HL-60/S4 treated with retinoic acid at 250 ng/mL for 4 days and 3 days (cell line): ENCODE measurements around the gene LILRA5.
"Not testable (repeated sequence)": the region's sequence is repeated elsewhere in the genome, so short reads cannot be mapped to it uniquely, and the experiment has no call there.

Experiments used
- in situ Hi-C: fragments of 300-500 bp; cut with MboI; formaldehyde crosslinking; loops from 2 replicates; pipeline ENCODE4 v1.7.0; 2022; ENCODE audit warnings: low sequenced_read_pairs

Gene LILRA5

DNA sequence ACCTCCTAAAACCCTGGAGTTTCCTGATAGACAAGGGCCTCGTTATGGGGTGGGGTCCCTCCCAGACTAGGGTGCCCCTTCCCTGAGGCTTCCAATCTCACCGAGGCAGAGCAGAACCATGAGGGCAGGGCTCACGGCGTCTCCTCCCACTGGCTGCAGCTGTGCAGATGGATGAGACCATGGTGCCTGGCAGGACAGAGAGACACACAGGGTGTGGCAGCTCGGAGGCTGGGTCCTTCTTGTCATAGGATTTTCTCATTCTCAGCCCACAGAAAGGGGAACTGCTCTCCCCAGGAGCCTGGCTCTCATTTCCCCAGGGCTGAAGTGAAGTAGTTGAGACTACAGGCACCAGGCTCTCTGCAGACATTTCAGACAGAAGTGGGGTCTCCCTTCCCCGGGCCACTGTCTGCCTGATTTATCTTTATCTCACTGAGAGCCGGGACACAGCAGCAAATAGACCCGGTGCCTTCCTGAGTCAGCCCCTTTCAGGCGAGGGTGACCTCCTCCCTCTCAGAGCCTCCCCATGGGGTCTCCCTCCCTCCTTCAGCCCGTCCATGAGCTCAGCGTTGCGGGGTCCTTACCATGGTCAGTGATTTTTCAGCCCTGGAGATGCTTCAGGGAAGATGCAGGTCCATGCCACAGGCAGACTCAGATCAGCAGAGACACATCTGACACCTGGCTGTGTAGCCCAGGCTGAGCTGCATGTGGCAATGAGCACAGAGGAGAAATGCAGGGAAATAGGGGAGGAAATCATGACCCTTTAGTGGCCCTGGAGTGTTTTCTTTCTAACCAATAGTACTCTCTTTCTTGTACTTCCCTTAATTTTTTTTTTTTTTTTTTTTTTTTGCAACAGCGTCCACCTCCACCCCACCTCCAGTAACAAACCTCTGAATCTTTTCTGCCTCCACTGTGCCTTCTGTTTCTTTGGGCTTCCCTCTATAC, at the start of gene LILRA5:
LILRA5 (minus strand) TSS at position 731 of the 942 bp plus-strand sequence; CDS start at position 584, 147 bp downstream.
- in situ Hi-C loops = no loop called here

DNA sequence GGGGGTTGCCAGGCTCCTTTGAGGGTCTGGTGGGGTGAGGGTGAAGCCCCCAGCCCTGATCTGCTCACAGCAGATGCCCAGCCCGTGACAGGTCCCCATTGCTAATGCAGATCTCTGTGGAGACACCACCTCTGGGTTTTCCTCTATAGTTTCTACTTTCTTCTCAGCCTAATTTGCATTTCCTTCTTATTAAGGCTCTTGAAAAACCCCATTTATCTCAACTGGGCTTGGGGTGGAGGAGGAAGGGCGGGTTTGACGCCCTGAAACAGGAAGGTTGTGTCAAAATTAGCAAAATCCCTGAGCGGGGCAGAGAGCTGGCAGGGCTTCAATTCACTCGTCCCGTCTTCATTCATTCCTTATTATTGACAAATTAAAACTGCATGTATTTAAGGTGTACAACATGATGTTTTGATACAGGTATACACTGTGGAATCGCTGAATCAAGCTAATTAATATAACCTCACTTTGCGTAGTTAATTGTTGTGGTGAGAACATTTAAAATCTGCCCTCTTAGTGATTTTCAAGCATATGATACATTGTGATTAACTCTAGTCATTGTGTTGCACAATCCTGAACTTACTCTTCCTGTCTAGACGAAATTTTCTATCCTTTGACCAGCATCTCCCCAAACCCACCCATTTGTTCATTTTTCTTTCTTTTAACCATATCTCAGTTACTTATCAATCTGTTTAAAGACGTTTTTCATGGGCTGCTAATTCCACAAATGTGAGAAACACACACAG, 48.9 kb upstream of the LILRA5 start:
- in situ Hi-C loops = not testable (repeated sequence)

DNA sequence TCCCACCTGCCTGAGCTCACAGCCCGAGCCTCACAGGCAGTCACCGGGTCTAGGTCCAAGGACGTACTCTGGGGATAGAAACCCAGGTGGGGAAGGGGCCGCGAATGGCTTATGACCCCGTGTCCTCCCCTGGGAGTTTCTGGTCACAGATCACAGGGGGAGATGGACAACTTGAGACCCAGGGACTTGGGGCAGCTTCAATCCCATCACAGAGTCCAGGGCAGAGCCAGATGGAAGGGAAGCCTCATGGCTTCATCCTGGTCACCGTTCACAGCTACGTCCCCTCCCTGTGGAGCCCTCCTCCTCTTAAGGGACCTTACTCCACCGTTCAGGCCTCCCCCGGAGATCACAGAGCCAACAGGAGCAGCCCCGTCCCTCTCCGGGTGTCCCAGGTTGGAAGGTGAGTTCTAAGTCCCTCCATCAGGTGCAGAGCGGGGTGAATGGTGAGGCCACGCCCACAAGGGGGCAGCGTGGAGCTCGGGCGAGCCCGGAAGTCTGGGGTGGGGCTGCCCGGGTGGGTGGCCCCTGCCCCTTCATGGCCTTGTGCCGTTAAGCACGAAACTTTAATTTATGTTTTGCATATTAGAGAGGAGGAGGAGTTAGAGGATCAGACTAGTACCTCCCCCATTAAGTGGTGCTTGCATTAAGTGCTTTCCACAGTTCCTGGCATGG, 46.3 kb upstream of the LILRA5 start:
- in situ Hi-C loops = not testable (repeated sequence)

DNA sequence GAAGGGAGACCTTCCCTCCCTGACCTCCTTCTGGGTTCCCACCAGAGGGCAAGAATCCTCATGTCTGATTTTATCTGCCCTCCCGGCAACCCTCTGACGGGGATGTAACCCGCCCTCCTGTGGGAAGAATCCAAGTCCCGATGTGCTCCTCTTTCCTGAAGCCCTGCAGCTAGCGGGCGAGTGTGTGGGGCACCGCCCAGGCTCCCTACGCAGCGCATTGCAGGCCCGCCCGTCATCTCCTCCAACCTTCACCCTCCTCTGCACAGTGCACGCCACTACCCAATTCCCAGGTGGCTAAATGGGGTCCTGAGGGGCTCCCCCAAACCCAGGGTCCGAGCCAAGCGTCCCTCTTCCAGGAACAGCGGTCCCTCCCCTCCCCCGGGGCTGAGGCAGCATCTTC, 44.4 kb upstream of the LILRA5 start:
- in situ Hi-C loops = no loop called here

DNA sequence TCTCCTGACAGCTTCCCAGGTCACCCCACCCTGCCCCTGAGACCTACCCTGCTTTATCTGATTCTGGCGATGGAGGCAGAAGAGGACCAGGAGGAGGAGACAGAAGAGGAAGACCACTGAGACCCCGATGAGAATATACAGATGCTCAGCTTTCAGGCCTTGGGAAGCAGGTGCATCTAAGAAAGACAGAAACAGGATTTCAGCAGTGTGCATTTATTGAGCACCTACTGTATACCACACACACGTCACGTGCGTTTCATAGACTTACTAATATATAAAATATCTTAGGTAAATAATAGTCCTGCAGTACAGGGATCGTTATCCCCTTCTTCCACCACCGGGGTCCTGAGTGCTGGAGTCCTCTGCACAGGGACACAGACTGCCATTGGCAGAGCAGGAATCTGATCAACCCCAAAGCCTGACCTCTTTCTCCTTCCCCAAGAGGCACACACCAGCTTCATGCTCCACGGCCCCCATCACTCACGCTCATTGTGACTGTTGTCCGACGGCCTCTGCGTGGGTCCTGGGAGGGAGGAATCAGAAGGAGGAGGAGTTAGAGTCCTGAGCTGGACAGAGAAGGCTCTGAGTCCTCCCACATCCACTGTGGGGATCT, 43.6 kb upstream of the LILRA5 start:
- in situ Hi-C loops = no loop called here

DNA sequence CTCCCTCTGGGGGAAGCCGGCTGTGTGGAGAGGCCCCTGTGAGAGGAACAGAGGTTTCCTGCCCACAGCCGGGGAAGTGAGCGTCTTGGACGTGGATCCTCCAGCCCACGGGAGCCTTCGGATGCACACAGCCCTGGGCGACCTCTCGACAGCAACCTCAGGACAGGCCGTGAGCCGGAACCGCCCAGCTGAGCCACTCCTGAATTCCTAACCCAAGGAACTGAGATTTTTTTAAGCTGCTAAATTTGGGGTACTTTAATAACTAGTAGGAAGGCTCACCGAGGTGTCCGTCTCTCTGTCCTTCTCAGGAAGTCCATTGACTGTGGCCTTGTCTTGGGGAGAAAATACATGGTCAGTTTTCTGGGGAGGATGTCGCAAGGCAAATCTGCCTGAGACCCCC, 42.7 kb upstream of the LILRA5 start:
- in situ Hi-C loops = no loop called here

DNA sequence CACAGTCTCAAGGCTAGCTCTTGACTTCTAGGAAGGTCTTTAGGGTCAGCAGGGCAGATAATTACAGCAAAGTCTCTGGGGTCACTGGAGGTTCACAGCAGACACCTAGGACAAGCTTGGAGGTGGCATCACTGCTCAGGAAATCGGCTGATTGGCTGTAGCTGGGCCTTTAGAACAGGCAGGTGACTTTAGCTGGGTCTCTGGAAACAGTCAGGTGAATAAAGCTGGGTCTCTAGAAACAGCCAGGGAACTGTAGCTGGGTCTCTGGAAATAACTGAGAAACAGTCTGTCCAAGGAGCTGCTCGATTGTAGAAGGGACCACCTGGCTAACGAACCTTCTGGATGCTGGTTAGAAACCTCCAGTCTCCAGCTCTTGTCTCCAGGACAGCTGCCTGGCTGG, 41.8 kb upstream of the LILRA5 start:
- in situ Hi-C loops = no loop called here

DNA sequence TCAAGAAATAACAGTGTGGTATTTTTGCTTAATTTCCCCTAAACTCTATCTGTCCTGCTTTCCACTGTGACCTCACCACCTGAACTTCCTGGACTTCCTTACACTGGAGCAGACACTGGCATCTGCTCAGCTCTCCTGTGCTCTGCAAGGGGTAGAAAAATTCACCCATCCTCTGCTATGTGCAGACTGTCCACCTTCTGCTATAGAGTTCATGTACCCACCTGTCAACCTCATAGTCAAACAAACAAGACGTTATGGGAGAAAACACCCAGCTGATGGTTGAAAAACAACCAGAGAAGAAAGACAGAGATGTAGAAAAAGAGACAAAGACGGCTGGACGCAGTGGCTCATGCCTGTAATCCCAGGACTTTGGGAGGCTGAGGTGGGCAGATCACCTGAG, 39.6 kb upstream of the LILRA5 start:
- in situ Hi-C loops = no loop called here

DNA sequence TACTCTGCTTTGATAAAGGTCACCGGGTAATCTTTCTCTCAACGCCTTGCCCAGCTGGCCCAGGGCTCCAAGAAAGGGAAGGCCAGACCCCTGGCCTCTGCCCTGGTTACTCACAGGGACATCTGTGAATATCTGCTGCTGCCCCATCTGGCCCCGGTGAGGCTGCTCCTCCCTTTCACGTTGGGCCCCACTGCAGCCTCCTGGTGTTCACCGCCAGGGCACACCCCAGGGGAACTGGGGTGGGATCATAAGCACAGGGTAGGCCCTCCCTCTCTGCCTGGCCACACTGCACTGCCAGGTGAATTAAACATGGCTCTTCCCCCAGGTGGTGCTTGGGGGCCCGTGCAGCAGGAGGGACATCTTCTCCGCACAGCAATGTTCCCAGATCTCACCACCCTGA, 39.1 kb upstream of the LILRA5 start:
- in situ Hi-C loops = no loop called here

DNA sequence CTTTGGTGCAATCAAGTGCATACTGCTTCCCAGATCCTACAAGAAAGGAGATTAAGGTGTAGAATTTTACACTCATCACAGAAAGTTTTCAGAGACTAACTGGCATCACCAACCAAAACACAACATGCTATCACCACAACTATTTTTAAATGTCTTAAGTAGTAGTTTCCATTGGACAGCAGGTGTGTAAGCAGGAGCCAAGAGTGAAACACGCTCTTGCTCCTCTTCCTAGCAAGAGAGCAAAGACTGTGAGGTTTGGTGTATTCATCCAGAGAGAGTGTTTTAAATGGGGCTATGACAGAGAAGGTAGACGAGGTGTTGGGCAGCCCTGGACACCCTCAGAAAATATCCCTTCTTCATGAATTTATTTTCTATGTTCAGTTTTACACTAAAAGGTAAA, 38.5 kb upstream of the LILRA5 start:
- in situ Hi-C loops = no loop called here

DNA sequence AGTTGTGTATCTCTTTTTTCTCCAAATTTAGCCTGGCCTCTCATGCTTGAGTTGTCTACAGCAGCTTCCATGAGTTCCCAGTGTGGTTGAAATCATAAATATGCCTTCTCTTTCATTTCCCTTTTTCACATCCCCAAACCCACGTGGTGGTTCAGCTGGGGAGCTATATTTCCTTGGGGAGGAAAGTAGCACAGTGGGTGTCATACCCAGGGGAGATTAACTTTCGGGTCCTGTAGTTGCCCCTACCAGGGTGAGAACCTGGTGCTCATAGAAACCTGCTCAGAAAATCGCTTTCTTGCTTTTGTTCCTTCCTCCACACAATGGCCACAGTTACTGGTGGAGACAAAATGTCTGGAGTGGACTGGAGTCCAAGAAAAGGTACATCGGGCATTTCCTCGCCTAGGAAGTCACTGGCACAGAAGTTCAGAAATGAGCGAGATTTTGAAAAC, 33.0 kb upstream of the LILRA5 start:
- in situ Hi-C loops = no loop called here

DNA sequence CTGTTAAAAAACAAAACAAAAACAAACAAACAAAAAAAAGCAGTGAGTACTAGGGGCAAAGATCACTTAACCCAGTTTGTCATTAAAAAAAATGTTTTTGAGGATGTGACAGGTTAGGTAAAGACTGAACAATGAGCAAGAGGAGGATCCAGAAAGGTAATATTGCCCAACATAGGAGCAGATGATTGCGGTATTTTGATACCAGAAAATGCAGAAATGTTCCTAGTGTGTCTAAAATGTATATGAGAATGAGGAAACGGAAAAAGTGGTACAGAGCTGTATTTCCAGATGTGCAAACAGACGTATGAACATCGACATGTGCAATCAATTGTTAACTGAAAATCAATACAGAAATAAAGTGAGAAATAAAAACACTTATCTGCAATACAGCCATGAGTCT, 30.9 kb upstream of the LILRA5 start:
- in situ Hi-C loops = no loop called here

DNA sequence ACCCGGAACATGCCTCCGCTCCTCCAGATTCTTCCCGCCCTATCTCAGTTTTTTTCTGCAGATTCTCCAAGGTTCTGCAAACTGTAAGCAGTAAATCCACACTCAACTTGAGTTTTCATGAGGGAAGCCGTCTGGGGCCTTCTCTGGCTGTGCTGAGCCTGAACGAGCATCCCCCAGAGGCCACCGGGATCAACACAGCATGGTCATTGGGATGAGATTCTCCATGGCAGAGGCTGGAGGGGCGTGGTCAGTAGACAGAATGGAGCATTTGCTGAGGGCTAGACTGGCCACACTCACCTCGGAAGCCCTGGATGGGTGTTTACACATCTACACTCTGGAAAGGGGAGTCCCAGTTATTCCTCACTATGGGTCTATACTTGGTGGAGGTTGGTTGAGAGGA, 28.3 kb upstream of the LILRA5 start:
- in situ Hi-C loops = no loop called here

DNA sequence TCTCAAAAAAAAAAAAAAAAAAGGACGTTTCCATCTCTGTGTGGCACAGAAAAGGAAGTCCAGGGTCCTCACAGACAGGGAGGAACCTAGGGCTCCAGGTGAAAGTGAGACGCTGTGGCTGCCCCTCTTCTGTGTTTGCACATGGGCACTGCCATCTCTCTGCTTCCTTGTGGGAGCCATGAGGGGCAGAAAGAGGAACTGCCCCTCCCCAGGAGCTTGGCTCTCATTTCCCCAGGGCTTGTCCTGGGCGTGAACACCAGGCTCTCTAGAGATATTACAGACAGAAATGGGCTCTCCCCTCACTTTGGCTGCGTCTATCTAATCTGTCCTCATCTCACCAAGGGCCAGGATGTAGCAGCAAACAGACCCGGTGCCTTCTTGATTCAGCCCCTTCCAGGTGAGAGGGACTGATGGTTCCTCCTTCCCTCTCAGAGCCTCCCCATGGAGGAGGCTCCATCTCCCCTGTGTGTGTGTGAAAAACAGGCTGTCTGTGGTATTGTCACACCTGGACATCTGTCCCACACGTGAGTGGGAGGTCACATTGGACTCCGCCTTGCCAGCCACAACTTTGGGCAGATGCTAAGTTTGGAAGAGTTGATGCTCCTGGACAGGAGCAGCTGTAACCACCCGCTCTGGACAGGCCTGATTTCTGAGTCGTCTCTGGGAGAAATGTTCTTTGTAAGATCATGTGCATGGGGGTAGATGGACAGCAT, 26.8 kb upstream of the LILRA5 start:
- in situ Hi-C loops = no loop called here

DNA sequence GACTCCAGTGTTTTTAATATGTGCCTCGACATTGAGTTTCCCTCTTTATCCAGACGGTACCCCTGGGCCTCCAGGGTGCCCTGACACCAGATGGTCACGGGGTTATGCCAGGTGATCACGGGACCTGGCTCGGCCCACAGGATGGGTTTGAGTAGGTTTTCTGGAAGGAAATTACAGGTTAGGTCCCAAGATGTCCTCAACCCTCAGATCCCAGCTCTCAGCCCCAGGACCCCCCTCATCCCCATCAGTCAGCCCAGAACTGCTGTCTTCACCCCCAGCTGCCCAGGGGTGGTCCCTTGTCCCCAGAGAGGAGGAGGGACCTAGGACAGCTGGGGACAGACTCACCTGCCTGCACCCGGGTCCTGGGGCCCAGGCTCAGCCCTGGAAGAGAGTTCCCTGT, 25.6 kb upstream of the LILRA5 start:
- in situ Hi-C loops = no loop called here

DNA sequence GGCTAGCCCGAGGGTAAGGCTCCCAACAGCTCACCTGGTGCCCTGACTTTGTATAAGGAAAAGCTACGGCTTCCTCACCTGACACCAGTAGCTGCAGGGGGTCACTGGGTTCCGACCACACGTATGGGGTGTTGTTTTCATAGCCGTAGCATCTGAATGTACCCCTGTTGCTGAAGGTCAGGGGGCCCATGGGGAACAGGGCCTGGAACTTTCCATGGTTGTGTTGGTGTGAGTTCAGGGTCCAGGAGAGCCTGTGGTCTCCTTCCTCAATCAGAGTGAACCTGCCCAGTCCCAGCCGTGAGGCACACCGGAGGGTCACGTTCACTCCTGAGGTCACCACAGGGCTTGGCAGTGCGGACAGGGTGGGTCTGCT, 24.9 kb upstream of the LILRA5 start:
- in situ Hi-C loops = no loop called here

DNA sequence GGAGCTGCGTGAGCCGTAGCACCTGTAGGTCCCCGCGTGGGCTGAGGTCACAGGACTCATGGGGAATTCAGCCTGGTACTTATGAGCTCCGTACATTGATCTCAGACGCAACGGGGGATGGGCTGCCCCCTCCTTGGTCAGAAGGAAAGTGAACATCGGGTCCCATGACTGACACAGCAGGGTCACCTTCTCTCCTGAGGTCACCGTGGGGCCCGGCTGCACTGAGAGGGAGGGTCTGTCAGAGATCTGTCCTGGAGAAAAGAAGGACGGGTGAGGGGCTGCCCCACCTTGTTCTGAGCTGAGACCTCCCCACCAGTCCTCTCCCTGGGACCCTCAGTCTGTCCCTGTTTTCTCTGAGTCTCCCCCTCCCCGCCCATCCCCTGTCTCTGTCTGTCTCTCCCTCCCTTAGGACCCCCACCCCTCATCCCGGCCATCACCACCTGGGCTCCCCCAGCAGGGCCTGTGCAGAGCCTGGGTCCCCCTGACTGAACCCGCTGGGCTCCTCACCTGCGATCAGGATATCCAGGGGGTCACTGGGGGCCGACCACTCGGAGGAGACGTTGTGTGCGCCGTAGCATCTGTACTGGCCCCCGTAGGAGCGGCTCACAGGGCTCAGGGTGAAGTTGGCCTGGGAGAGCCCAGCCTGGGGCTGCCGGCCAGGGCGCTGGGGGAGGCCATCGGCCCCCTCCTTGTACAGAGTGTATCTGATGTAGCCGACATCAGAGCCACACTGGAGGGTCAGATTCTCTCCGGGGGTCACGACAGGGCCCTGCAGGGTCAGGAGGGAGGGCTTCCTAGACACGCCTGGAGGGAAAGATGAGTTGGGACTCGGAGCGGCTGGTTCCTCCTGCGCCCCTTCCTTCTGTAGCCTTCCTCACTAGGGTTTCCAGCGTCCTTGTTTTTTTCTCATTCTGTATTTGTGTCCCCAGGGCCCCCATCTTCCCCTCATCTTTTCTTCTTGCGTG, 24.2 kb upstream of the LILRA5 start:
- in situ Hi-C loops = no loop called here

DNA sequence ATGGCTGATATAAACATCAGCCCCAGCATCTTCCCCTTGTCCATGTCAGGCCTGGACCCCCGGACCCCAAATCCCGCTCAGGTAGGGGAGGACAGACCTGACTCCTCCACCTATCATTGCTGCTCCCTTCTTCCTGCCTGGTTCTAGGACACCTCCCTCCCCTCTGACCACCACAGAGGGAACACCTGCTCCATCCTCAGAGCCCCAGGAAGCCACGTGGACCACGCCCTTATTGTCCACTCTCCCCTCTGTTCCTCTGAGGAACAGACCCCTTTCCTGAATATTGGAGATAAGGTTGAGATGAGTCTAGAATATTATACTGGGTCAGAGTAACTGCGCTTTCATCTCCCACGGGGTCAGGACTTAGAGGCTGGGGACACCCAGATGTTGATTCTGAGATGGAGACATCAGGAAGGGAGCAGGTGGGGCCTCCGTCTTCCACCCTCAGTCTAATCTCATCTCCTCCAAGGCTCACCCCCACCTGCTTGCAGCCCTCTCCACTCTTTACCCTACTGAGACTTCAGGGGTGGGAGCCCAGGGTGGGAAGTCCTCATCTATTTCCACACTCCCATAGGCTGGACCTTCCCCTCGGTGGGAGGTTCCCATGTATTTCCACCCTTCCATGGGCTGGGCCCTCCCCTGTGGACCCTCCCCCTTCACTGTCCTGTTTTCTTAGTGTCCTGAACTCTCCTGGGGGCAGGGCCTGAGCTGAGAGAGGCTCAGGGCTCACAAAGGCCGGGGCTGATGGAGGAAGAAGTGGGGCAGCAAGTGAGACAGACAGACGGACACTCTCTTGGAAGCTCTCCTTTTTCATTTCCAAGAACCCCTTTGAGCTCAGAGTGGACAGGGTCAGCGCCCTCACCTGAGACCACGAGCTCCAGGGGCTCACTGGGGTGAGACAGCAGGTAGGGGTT, 23.3 kb upstream of the LILRA5 start:
- in situ Hi-C loops = no loop called here
